ENCODE results near the gene SPATA6. TPM values are rescaled to one million over a fixed set of nuclear protein-coding genes. Genes with fewer than 3 reads are reported as not detected.
"Not testable (repeated sequence)": the region's sequence is repeated elsewhere in the genome, so short reads cannot be mapped to it uniquely, and the experiment has no call there.

Gene SPATA6
- total RNA-seq, 1 donor from 2014 or later, result 50.1 TPM

DNA sequence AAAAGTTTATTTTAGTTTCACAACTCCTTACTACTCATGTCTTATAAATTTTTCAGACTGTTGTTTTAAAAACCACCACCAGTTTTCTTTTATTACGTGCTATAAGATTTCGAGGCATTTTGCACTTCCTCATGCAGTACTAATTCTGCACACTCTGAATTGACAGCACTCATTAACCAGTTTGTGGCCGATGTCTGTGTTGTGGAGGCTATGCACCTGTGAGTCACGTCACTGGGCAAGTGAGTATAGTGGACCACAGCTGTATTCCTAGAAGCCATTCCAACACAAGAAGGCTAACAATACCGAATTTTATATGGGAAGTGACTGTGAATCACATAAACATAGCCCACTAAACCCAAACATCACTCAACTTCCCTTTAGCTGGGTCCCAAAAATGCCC is 21.0 kb upstream of the SPATA6 start:
- no peaks in the 10 kb centered on the region for H3K9me3 ChIP-seq (ENCODE audit: control insufficient read depth in 3 of 3, low read length in 3 of 3)
- no peak overlapping the region for H3K4me3 ChIP-seq (ENCODE audit: low read length in 3 of 3)
- no peak overlapping the region for H3K27ac ChIP-seq (ENCODE audit: low read depth, low read length)
- peaks cover 4 to 9% (median 8%) of the 10 kb centered on the region in 3 donors for H3K4me1 ChIP-seq (ENCODE audit: control insufficient read depth in 3 of 3, insufficient read depth in 3 of 3, low read length in 3 of 3)
- H3K27me3 ChIP-seq (ENCODE audit: control insufficient read depth in 3 of 3, insufficient read depth in 3 of 3, low read length in 3 of 3), result no peaks in the 10 kb centered on the region
- H3K9ac ChIP-seq (ENCODE audit: low read depth in 1 of 3, low read length in 3 of 3), result no peak overlapping the region
- no peaks in the 10 kb centered on the region for H3K36me3 ChIP-seq (ENCODE audit: control insufficient read depth in 3 of 3, insufficient read depth in 3 of 3, low read length in 3 of 3)

DNA sequence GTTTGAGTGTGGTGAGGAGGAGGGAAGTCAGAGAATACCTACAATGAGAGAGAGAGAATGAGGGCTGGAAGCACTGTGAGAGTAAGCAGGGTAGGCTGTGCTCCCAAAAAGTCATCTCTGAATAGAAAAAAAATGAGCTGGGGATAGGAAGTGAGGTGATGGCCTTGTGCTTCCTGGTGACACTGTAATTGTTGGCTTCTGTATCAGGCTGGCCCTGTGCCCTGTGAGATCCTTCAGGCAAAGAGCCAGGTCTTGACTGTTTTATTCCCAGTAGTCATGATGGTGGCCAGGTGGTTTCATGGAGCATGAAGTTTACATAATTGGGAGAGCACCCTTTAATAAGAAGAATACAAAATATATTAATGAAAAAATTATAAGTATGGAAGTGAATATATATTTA is 20.4 kb upstream of the SPATA6 start:
- Histone ChIP-seq H3K4me3 (ENCODE audit: low read length in 3 of 3) (no peak overlapping the region), H3K9me3 (ENCODE audit: control insufficient read depth in 3 of 3, low read length in 3 of 3) (no peaks in the 10 kb centered on the region), H3K27ac (ENCODE audit: low read depth, low read length) (no peak overlapping the region), H3K4me1 (ENCODE audit: control insufficient read depth in 3 of 3, insufficient read depth in 3 of 3, low read length in 3 of 3) (peaks cover 4 to 9% (median 8%) of the 10 kb centered on the region in 3 donors), H3K36me3 (ENCODE audit: control insufficient read depth in 3 of 3, insufficient read depth in 3 of 3, low read length in 3 of 3) (no peaks in the 10 kb centered on the region), H3K9ac (ENCODE audit: low read depth in 1 of 3, low read length in 3 of 3) (no peak overlapping the region), H3K27me3 (ENCODE audit: control insufficient read depth in 3 of 3, insufficient read depth in 3 of 3, low read length in 3 of 3) (no peaks in the 10 kb centered on the region)

DNA sequence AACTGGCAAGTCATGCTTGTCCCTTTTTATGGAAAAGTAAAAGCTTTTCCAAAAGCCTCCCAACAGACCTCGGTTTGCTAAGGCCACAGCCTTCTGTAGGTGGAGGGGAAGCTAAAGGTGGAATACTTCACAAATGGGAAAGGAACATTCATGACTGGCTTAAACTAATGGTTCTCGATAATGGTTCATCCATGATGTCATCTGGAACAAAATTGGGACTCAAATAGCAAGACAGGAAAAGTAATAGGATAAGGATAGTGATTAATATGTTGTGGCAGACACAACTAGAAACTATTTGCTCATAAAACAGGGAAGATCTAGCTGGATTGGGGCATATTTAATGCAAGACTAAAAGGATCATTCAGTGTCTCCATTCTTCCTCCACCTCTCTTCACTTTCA is 16.7 kb upstream of the SPATA6 start:
- Histone ChIP-seq H3K36me3 (ENCODE audit: control insufficient read depth in 3 of 3, insufficient read depth in 3 of 3, low read length in 3 of 3) (no peaks in the 10 kb centered on the region), H3K4me1 (ENCODE audit: control insufficient read depth in 3 of 3, insufficient read depth in 3 of 3, low read length in 3 of 3) (no peaks in the 10 kb centered on the region), H3K9me3 (ENCODE audit: control insufficient read depth in 3 of 3, low read length in 3 of 3) (no peaks in the 10 kb centered on the region), H3K27ac (ENCODE audit: low read depth, low read length) (no peak overlapping the region), H3K4me3 (ENCODE audit: low read length in 3 of 3) (no peak overlapping the region), H3K9ac (ENCODE audit: low read depth in 1 of 3, low read length in 3 of 3) (no peak overlapping the region), H3K27me3 (ENCODE audit: control insufficient read depth in 3 of 3, insufficient read depth in 3 of 3, low read length in 3 of 3) (no peaks in the 10 kb centered on the region)

DNA sequence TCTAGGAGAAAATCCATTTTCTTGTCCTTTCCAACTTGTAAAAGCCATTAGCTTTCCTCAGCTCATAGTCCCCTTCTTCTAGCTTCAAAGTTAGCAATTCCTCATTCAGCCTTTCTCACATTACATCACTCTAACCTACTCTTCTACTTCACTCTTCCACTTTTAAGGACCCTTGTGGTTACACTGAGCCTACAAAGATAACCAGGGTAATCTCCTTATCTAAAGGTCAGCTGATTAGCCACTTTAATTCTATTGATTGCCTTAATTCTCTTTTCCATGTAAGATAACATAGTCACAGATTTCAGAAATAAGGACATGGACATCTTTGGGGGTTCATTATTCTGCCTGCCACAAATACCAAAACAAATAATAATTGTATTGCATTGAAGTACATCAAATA is 8.5 kb upstream of the SPATA6 start:
- Histone ChIP-seq H3K27ac (ENCODE audit: low read depth, low read length) (no peak overlapping the region), H3K27me3 (ENCODE audit: control insufficient read depth in 3 of 3, insufficient read depth in 3 of 3, low read length in 3 of 3) (no peaks in the 10 kb centered on the region), H3K9me3 (ENCODE audit: control insufficient read depth in 3 of 3, low read length in 3 of 3) (no peaks in the 10 kb centered on the region), H3K36me3 (ENCODE audit: control insufficient read depth in 3 of 3, insufficient read depth in 3 of 3, low read length in 3 of 3) (no peaks in the 10 kb centered on the region), H3K9ac (ENCODE audit: low read depth in 1 of 3, low read length in 3 of 3) (no peak overlapping the region), H3K4me3 (ENCODE audit: low read length in 3 of 3) (no peak overlapping the region), H3K4me1 (ENCODE audit: control insufficient read depth in 3 of 3, insufficient read depth in 3 of 3, low read length in 3 of 3) (no peaks in the 10 kb centered on the region)

DNA sequence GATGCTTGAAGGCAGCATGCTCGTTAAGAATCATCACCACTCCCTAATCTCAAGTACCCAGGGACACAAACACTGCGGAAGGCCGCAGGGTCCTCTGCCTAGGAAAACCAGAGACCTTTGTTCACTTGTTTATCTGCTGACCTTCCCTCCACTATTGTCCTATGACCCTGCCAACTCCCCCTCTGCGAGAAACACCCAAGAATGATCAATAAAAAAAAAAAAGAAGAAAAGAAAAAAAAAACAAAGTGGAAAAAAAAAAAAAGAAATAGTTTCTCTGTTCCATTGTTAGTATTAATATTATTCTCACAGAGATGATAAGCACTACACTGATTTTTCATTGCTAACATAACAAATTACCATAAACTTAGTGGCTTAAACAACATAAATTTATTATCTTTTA is 8.0 kb upstream of the SPATA6 start:
- H3K9ac ChIP-seq (ENCODE audit: low read depth in 1 of 3, low read length in 3 of 3); H3K4me1 ChIP-seq (ENCODE audit: control insufficient read depth in 3 of 3, insufficient read depth in 3 of 3, low read length in 3 of 3); H3K36me3 ChIP-seq (ENCODE audit: control insufficient read depth in 3 of 3, insufficient read depth in 3 of 3, low read length in 3 of 3); H3K27me3 ChIP-seq (ENCODE audit: control insufficient read depth in 3 of 3, insufficient read depth in 3 of 3, low read length in 3 of 3); H3K4me3 ChIP-seq (ENCODE audit: low read length in 3 of 3); H3K27ac ChIP-seq (ENCODE audit: low read depth, low read length); H3K9me3 ChIP-seq (ENCODE audit: control insufficient read depth in 3 of 3, low read length in 3 of 3): not testable (repeated sequence)

- Histone ChIP-seq H3K27me3 (ENCODE audit: control insufficient read depth in 3 of 3, insufficient read depth in 3 of 3, low read length in 3 of 3) (no peaks in the 10 kb centered on the region), H3K9me3 (ENCODE audit: control insufficient read depth in 3 of 3, low read length in 3 of 3) (no peaks in the 10 kb centered on the region), H3K9ac (ENCODE audit: low read depth in 1 of 3, low read length in 3 of 3) (peak overlapping the region; percentile 59 to 79 (median 74)), H3K4me3 (ENCODE audit: low read length in 3 of 3) (peak overlapping the region; percentile 72 to 84 (median 77)), H3K4me1 (ENCODE audit: control insufficient read depth in 3 of 3, insufficient read depth in 3 of 3, low read length in 3 of 3) (peaks cover 11 to 22% (median 20%) of the 10 kb centered on the region in 3 donors), H3K27ac (ENCODE audit: low read depth, low read length) (peak overlapping the region; percentile 75), H3K36me3 (ENCODE audit: control insufficient read depth in 3 of 3, insufficient read depth in 3 of 3, low read length in 3 of 3) (no peaks in the 10 kb centered on the region)
These were observed 634 bp upstream of the SPATA6 start for GRCh38 chr1:48472638-48473037.

- Histone ChIP-seq H3K27ac (ENCODE audit: low read depth, low read length) (peak overlapping the region; percentile 60), H3K9me3 (ENCODE audit: control insufficient read depth in 3 of 3, low read length in 3 of 3) (no peaks in the 10 kb centered on the region), H3K4me1 (ENCODE audit: control insufficient read depth in 3 of 3, insufficient read depth in 3 of 3, low read length in 3 of 3) (peaks cover 11 to 22% (median 20%) of the 10 kb centered on the region in 3 donors), H3K27me3 (ENCODE audit: control insufficient read depth in 3 of 3, insufficient read depth in 3 of 3, low read length in 3 of 3) (no peaks in the 10 kb centered on the region), H3K4me3 (ENCODE audit: low read length in 3 of 3) (peak overlapping the region; percentile 77 to 93 (median 84)), H3K36me3 (ENCODE audit: control insufficient read depth in 3 of 3, insufficient read depth in 3 of 3, low read length in 3 of 3) (no peaks in the 10 kb centered on the region), H3K9ac (ENCODE audit: low read depth in 1 of 3, low read length in 3 of 3) (peak overlapping the region; percentile 71 to 77 (median 77))
These were observed 884 bp downstream of the SPATA6 start for GRCh38 chr1:48470950-48471690.

- peak overlapping the region; percentile 60 for H3K27ac ChIP-seq (ENCODE audit: low read depth, low read length)
- peak overlapping the region; percentile 35 to 60 (median 52) for H3K9ac ChIP-seq (ENCODE audit: low read depth in 1 of 3, low read length in 3 of 3)
- H3K4me3 ChIP-seq (ENCODE audit: low read length in 3 of 3), result peak overlapping the region; percentile 77 to 93 (median 84)
- H3K4me1 ChIP-seq (ENCODE audit: control insufficient read depth in 3 of 3, insufficient read depth in 3 of 3, low read length in 3 of 3), result peaks cover 11 to 22% (median 20%) of the 10 kb centered on the region in 3 donors
- H3K27me3 ChIP-seq (ENCODE audit: control insufficient read depth in 3 of 3, insufficient read depth in 3 of 3, low read length in 3 of 3), result no peaks in the 10 kb centered on the region
- H3K36me3 ChIP-seq (ENCODE audit: control insufficient read depth in 3 of 3, insufficient read depth in 3 of 3, low read length in 3 of 3), result no peaks in the 10 kb centered on the region
- no peaks in the 10 kb centered on the region for H3K9me3 ChIP-seq (ENCODE audit: control insufficient read depth in 3 of 3, low read length in 3 of 3)
These were observed 1.5 kb downstream of the SPATA6 start for GRCh38 chr1:48470481-48470855.

DNA sequence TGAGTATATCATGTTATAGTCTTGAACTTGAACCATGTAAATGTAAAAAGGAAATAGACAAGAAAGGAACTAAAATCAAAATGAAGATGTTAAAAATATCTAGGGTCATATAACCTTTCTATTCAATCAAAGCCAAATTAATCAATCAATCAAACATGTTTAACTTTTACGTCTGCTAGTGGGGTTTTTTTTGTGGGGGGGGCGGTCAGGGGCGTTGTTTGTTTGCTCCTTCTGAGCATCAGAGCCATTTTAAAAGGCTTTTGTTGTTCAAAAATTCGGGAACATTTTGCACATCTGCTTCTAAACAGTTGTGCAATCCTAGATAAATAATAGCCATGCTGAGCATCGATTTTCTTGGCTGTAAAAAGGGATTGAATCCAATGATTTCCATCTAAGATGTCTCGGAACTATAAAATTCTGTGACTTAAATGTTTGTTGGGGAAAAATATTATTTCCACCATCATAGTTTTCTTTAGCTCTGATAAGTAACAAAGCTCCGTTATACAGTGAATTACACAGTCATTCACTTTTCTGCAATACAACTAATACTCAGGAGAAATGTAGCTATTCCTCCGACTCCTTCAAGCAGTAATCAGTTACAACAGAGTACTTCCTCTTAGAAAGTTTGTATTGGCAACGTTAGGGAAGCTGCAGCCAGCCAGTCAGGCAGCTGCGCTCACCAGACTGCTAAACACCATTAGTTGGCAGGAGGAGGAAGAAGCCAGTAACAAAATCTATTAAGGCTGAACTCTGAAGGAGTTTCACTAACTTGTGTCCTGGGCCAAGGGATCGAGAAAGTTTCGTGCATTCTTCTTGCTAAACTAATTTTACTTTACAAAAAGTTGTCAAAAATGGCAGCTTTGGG is 2.2 kb downstream of the SPATA6 start:
- Histone ChIP-seq H3K27me3 (ENCODE audit: control insufficient read depth in 3 of 3, insufficient read depth in 3 of 3, low read length in 3 of 3) (no peaks in the 10 kb centered on the region), H3K4me1 (ENCODE audit: control insufficient read depth in 3 of 3, insufficient read depth in 3 of 3, low read length in 3 of 3) (peaks cover 11 to 22% (median 20%) of the 10 kb centered on the region in 3 donors), H3K36me3 (ENCODE audit: control insufficient read depth in 3 of 3, insufficient read depth in 3 of 3, low read length in 3 of 3) (no peaks in the 10 kb centered on the region), H3K9ac (ENCODE audit: low read depth in 1 of 3, low read length in 3 of 3) (peak overlapping the region in 2 of 3 donors; percentile 52 to 60), H3K27ac (ENCODE audit: low read depth, low read length) (peak overlapping the region; percentile 60), H3K9me3 (ENCODE audit: control insufficient read depth in 3 of 3, low read length in 3 of 3) (no peaks in the 10 kb centered on the region), H3K4me3 (ENCODE audit: low read length in 3 of 3) (peak overlapping the region; percentile 77 to 93 (median 84))

GRCh38 chr1:48466594-48466993 is 5.4 kb downstream of the SPATA6 start:
- H3K9ac ChIP-seq (ENCODE audit: low read depth in 1 of 3, low read length in 3 of 3), result no peak overlapping the region
- no peaks in the 10 kb centered on the region for H3K9me3 ChIP-seq (ENCODE audit: control insufficient read depth in 3 of 3, low read length in 3 of 3)
- H3K27me3 ChIP-seq (ENCODE audit: control insufficient read depth in 3 of 3, insufficient read depth in 3 of 3, low read length in 3 of 3), result no peaks in the 10 kb centered on the region
- H3K4me1 ChIP-seq (ENCODE audit: control insufficient read depth in 3 of 3, insufficient read depth in 3 of 3, low read length in 3 of 3), result peaks cover 9 to 16% (median 15%) of the 10 kb centered on the region in 3 donors
- no peaks in the 10 kb centered on the region for H3K36me3 ChIP-seq (ENCODE audit: control insufficient read depth in 3 of 3, insufficient read depth in 3 of 3, low read length in 3 of 3)
- no peak overlapping the region for H3K4me3 ChIP-seq (ENCODE audit: low read length in 3 of 3)
- no peak overlapping the region for H3K27ac ChIP-seq (ENCODE audit: low read depth, low read length)
